ENCODE data around the gene RGS2. TPM values are rescaled to one million over a fixed set of nuclear protein-coding genes. Genes with fewer than 3 reads are reported as not detected.

RGS2 gene
- total RNA-seq, 1 experiment from 2014 or later, result 7.1 TPM

DNA sequence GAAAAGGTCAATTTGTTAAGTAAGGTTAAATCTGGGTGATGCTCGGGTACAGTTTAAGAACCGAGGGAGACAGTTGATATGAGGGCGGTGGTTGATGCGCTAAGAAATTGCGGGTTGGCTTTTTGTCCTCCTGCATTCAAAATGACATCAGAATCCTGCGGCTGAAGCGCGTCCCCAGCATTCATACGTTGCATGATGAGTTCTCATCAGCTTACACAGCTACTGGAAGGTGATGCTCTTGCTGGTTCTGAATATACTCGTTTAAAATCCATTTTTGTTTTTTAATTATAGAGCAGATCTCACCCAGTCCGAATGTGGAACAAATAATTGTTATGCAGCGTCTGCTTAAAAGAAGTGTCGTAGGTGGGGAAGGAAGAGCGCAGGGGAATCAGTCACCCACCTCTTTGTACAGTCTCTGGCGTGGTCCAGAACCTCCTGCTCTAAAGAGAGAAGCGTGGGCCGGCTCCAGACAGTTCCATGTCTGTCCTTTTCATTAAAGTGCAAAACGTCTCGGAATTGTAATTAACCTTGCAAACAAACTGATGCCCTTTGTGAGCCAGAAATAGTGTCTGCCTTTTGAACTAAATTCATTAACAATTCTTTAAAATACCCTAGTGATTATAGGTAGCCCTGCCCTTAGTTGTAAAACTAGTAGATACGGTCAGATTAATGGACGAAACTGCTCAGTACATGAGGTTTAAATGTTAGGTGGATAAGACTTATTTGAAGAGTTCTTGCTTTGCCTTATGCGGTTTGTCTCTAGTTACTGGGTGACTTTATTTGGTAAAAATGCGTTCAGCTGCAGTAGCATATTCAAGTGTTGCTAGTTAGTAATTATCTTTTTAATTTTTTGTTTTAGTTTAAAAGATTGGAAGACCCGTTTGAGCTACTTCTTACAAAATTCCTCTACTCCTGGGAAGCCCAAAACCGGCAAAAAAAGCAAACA, 741 bp downstream of the RGS2 start:
- Histone ChIP-seq H3K4me3 (peak overlapping the region; percentile 65), H3K27ac (no peak overlapping the region; the same call in 1 of the 2 replicates), H3K4me1 (no peaks in the 10 kb centered on the region), H3K27me3 (no peaks in the 10 kb centered on the region), H3K36me3 (no peaks in the 10 kb centered on the region), H3K9me3 (replicated peaks) (no peaks in the 10 kb centered on the region)
- peak; percentile 19 to 49 for DNase-seq

DNA sequence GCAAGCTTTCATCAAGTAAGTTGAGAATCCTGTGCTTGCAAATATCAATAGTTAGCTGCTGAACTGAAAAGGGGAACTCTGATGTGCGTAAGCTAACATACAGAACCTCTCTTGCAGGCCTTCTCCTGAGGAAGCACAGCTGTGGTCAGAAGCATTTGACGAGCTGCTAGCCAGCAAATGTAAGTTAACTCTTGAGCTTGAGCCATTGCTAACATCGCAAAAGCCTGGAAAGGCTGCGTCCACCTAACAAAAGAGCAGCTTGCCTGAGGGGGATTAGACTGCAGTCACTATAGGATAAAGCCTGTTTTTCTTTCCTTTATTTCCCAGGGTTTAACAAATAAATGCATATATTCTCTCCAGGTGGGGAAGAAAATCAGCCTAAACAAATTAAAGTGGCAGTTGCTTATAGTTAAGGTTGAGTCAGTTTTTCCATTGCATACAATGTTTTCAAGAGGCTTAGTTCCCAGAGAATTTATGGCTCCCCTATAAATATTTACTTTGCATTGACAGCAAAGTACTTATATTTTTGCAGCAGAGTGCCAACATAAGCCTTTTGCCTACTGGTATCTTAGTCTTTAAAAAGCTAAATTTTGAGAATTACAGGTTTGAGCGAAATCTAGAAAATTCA, 1.5 kb downstream of the RGS2 start:
- no peak overlapping the region for H3K4me3 ChIP-seq
- no peak overlapping the region for H3K27ac ChIP-seq
- no peak for DNase-seq

DNA sequence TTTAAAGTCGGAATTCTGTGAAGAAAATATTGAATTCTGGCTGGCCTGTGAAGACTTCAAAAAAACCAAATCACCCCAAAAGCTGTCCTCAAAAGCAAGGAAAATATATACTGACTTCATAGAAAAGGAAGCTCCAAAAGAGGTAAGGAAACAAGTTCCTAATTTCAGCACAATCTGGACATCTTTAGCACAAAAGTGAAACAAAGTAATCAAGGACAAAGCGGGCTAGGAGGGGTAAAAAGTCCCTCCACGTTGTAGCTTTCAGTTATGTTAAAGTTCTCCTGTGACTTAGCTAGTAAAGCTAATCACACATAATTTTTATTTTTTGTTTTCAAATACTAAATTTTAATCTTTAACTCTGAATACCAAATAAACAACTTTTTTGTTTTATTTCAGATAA, 2.2 kb downstream of the RGS2 start:
- H3K27me3 ChIP-seq, result no peaks in the 10 kb centered on the region
- H3K36me3 ChIP-seq, result no peaks in the 10 kb centered on the region
- no peaks in the 10 kb centered on the region for H3K4me1 ChIP-seq
- no peak for DNase-seq
- H3K27ac ChIP-seq, result no peak overlapping the region
- H3K4me3 ChIP-seq, result no peak overlapping the region
- H3K9me3 ChIP-seq (replicated peaks), result no peaks in the 10 kb centered on the region

More for the DNA sequence above, 1.5 kb downstream of the RGS2 start:
- Histone ChIP-seq H3K9me3 (replicated peaks) (no peaks in the 10 kb centered on the region), H3K36me3 (no peaks in the 10 kb centered on the region), H3K4me1 (no peaks in the 10 kb centered on the region), H3K27me3 (no peaks in the 10 kb centered on the region)

DNA sequence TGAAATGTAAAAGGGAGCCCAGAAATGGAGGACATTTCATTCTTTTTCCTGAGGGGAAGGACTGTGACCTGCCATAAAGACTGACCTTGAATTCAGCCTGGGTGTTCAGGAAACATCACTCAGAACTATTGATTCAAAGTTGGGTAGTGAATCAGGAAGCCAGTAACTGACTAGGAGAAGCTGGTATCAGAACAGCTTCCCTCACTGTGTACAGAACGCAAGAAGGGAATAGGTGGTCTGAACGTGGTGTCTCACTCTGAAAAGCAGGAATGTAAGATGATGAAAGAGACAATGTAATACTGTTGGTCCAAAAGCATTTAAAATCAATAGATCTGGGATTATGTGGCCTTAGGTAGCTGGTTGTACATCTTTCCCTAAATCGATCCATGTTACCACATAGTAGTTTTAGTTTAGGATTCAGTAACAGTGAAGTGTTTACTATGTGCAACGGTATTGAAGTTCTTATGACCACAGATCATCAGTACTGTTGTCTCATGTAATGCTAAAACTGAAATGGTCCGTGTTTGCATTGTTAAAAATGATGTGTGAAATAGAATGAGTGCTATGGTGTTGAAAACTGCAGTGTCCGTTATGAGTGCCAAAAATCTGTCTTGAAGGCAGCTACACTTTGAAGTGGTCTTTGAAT, 2.9 kb downstream of the RGS2 start:
- no peak for DNase-seq
- no peak overlapping the region for H3K27ac ChIP-seq
- H3K36me3 ChIP-seq, result no peaks in the 10 kb centered on the region
- no peaks in the 10 kb centered on the region for H3K27me3 ChIP-seq
- H3K4me3 ChIP-seq, result no peak overlapping the region
- no peaks in the 10 kb centered on the region for H3K9me3 ChIP-seq (replicated peaks)
- no peaks in the 10 kb centered on the region for H3K4me1 ChIP-seq

DNA sequence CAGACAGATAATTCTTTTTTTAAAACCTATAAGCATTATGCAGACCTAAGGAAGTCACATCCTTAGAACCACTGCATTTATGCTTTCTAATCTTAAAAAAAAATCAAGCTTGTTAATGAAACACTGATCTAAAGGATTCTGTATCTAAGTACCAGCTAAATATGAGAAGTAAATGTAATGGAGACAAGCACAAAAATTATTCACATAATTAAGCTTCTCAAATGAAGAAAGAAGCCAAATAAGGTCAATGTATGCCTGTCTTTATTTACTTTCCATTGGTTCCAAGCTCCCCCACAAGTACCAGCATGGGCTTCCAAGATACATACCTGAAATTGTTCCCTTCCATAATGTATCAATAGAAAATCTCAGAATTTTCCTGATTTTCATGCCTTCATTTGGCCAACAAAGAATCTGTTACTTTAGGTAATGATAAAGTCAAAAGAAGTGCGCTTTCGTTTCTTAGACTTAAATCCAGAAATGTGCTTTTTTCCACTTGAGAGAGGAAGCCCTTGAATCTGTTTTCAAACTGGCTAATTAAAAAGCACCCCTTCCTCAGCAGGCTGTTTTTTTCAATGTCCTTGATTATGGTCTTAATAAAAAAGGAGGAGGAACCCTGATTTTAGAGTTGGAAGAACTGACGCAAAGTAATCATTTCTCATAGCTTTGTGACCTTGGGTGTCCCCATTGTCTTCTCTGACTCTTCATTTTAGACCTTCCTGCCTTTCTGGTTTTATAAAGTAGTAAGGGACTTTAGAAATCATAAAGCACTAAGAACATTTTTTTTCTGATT, 3.8 kb downstream of the RGS2 start:
- Histone ChIP-seq H3K9me3 (replicated peaks) (no peaks in the 10 kb centered on the region), H3K27me3 (no peaks in the 10 kb centered on the region), H3K36me3 (no peaks in the 10 kb centered on the region), H3K27ac (no peak overlapping the region), H3K4me1 (no peaks in the 10 kb centered on the region), H3K4me3 (no peak overlapping the region)
- no peak for DNase-seq

DNA sequence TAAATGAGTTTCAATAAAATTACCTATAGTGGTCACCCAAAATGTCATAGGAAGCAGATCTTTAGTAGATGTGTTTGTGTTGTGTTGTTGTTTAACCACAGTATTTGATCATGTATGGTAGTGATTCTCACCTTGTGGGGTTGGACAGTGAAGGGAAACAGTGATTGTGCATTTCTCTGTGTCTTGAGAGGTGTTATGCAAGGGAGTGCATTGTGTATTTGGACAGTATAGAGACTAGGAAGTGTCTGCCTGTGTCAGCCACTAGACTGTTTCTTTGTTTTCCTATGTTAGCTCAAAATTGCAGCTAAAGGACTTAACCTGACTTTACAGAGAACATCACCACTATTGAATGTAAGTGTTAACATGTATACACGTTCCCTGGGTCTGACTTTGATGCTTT, 6.0 kb downstream of the RGS2 start:
- no peaks in the 10 kb centered on the region for H3K27me3 ChIP-seq
- H3K4me1 ChIP-seq, result no peaks in the 10 kb centered on the region

DNA sequence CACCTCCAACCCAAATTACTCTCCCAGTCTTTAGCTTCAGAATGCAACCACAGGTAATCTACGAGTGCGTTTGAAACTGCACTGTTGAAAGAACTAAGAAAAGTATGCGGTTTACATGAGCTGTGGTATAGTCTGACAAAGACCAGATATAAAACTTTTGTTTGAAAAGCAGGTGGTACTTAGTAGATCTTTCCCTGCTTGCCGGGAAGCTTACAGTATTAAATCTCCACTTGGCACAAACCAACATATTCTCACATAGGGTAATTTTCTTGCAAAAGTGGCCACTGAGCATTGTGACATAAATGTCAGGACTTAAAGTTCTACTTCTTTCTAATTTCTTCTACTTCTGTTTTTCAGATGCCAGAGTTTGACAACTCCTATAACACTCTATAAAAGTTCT, 8.4 kb downstream of the RGS2 start:
- Histone ChIP-seq H3K27ac (no peak overlapping the region), H3K4me1 (no peaks in the 10 kb centered on the region), H3K9me3 (replicated peaks) (no peaks in the 10 kb centered on the region), H3K27me3 (no peaks in the 10 kb centered on the region), H3K36me3 (no peaks in the 10 kb centered on the region), H3K4me3 (no peak overlapping the region)
- DNase-seq, result no peak

More for the DNA sequence above, 6.0 kb downstream of the RGS2 start:
- Histone ChIP-seq H3K36me3 (no peaks in the 10 kb centered on the region), H3K9me3 (replicated peaks) (no peaks in the 10 kb centered on the region), H3K27ac (no peak overlapping the region), H3K4me3 (no peak overlapping the region)
- DNase-seq, result no peak

DNA sequence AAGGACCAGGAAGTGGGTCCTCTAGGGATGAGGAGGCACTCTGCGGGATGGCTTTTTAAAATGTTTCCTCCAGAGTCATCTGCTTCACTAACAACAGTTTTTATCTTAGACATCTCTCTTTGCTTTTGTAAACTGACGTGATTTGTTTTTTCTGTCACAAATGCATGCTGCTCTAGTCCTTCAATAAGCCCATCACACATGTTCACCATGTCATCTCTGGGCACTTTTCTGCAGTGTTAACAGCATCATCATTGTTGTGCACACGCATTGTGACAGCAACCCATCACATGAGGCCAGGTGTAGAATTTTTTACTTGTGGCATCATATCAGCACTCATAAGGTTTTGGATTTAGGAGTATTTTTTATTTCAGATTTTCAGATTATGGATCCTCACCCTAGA, 12.5 kb downstream of the RGS2 start:
- Histone ChIP-seq H3K27me3 (no peaks in the 10 kb centered on the region), H3K27ac (no peak overlapping the region), H3K4me1 (no peaks in the 10 kb centered on the region), H3K9me3 (replicated peaks) (no peaks in the 10 kb centered on the region), H3K4me3 (no peak overlapping the region), H3K36me3 (no peaks in the 10 kb centered on the region)
- no peak for DNase-seq

DNA sequence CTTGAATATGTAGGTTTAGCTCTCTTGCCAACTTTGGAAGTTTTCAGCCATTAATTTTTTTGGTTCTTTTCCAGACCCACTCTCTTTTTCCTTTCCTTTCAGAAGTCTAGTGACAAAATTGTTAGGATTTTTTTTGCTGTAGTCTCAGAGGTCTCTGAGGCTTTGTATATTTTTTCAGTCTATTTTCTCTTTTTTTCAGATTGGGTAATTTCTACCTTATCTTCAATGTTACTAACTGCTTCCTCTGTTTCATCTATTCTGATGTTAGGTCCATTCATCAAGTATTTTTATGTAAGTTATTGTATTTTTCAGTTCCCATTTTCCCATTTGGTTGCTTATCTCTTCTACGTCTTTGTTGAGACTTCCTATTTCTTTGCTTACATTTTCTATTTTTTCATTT, 15.7 kb downstream of the RGS2 start:
- Histone ChIP-seq H3K27ac (no peak overlapping the region), H3K4me1 (no peaks in the 10 kb centered on the region), H3K4me3 (no peak overlapping the region), H3K9me3 (replicated peaks) (no peaks in the 10 kb centered on the region), H3K36me3 (no peaks in the 10 kb centered on the region), H3K27me3 (no peaks in the 10 kb centered on the region)
- DNase-seq, result no peak

DNA sequence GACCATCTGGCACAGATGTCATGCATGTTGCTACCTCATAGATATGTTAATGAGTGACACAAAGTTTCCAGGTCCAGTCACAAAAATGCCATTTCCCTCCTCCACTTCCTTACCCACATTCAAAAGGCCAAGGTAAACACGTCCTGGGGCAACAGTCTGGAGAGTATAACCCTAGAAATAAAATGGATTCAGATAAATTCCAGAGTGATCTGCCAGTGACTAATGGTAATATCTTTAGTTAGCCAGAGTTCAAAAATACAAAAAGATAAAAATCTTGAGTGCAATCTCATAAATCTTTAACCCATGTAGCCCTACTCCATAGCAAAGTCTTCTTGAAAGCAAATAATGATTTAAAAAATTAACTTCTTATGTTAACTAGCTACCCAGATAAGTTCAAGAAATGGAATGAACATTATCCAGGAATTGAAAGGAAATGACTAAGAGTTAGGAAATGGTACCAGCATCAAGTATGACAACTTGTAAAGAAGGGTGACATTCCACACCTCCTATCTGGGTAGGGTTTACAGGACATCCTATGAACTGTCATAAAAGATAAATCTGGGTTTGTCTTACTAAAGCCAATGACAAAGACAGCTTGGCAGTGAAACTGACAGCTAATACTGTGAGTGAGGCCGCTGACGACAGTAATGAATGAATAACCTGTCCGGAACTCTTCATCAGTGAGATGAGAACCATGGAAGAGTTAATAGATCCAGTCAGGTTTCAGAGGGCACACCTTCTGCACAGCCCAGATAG, 18.1 kb downstream of the RGS2 start:
- no peaks in the 10 kb centered on the region for H3K27me3 ChIP-seq
- H3K4me3 ChIP-seq, result no peak overlapping the region
- no peaks in the 10 kb centered on the region for H3K4me1 ChIP-seq
- no peak overlapping the region for H3K27ac ChIP-seq
- no peaks in the 10 kb centered on the region for H3K9me3 ChIP-seq (replicated peaks)
- DNase-seq, result no peak
- no peaks in the 10 kb centered on the region for H3K36me3 ChIP-seq

DNA sequence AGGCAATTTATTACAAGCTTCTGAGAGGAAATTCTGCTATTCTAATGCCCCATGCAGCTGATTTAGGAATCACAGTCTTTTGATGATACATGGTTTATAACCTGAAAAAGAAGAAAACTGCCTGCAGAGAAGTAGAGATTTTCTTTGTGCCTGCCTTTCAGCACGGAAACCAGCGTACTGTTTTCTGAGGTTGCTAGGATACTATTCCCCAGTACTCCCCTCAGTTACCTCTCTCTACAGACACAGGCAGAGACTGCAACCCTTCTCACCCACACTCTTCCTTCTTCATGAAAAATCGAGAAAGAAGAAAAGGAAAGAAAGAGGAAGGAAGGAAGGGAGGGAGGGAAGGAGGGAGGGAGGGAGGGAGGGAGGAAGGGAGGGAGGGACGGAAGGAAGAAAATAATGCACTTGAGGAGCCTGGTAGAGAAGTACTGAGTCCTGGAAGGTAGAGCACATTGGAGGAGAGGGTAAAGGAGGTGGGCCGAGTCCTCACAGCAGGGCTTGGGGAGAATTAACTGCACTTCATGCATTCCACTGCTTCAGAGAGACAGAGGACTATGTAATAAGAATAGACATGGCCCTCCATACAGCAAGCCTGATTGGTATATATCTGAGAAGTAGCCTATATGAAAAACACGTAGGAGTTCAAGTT, 21.9 kb downstream of the RGS2 start:
- Histone ChIP-seq H3K9me3 (replicated peaks) (no peaks in the 10 kb centered on the region), H3K27ac (no peak overlapping the region), H3K4me1 (no peaks in the 10 kb centered on the region), H3K36me3 (no peaks in the 10 kb centered on the region), H3K27me3 (no peaks in the 10 kb centered on the region), H3K4me3 (no peak overlapping the region)
- no peak for DNase-seq

DNA sequence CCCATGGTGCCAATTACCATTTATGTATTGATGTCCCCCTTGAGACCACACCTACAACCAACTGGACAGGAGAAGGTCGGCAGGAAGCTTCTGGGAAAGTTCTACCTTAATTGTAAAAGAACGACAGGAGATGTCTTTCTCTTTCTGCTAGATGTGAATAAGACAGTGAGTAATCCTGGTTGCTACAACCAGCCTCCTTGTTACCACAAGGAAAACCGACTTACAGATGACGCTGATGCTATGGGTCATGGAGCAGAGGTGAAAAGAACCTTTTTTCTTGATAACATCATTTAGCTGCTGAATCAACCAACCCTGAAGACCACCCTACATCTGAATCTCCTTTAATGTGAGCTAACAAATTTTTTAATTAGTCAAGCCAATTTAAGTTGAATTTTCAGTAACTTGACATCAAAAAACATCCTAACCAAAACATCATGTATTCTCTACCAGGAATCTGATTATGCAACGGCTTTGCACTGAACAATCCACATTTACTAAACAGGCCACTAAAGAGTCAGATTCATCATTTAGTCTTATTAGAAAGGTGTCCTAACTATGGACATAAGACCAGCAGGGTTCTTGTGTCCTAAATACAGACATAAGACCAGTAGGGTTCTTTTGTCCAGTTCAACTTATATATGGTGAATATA, 23.0 kb downstream of the RGS2 start:
- Histone ChIP-seq H3K36me3 (no peaks in the 10 kb centered on the region), H3K27ac (no peak overlapping the region)

DNA sequence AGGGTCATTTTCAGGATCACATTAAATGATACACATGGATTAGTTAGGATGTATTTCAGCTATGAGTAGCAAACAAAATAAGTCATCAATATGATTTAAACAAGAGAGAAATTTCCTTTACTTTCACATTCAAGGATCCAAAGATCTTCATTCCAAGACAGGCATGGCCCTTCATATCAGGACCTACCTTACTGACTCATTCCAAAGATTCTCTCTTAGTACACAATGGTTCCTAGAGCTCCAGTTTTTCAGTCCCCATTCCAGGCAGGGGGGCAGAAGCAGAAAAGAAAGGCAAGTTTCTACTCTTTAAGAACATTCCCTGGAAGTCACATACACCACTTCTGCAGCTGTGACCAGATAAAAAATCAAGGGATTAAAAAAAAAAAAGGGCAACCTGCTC, 23.7 kb downstream of the RGS2 start:
- Histone ChIP-seq H3K27ac (no peak overlapping the region), H3K4me1 (no peaks in the 10 kb centered on the region), H3K9me3 (replicated peaks) (no peaks in the 10 kb centered on the region), H3K36me3 (no peaks in the 10 kb centered on the region), H3K4me3 (no peak overlapping the region), H3K27me3 (no peaks in the 10 kb centered on the region)
- no peak for DNase-seq

More for the DNA sequence above, 23.0 kb downstream of the RGS2 start:
- DNase-seq, result no peak
- Histone ChIP-seq H3K27me3 (no peaks in the 10 kb centered on the region), H3K4me3 (no peak overlapping the region), H3K9me3 (replicated peaks) (no peaks in the 10 kb centered on the region), H3K4me1 (no peaks in the 10 kb centered on the region)

Data from SJCRH30 (cell line).